Activated naive CD4-positive, alpha-beta T cell (primary cell): ENCODE measurements around the gene RAMACL.

Experiments
- DNase-seq, 4 experiments: peaks; one replicate each; lab custom pipeline; 2025; lab: John Stamatoyannopoulos, UW

RAMACL gene

GRCh38 chr6:166618251-166618650, 31.8 kb upstream of the RAMACL start:
- no peak for DNase-seq

- DNase-seq = no peak
Measured at GRCh38 chr6:166617359-166617758, 30.9 kb upstream of the RAMACL start.

GRCh38 chr6:166616261-166617238, 30.1 kb upstream of the RAMACL start:
- DNase-seq = no peak

- no peak for DNase-seq
Measured at GRCh38 chr6:166615059-166615770, 28.7 kb upstream of the RAMACL start.

GRCh38 chr6:166614589-166614988, 28.1 kb upstream of the RAMACL start:
- no peak for DNase-seq

- DNase-seq = no peak
Measured at GRCh38 chr6:166614171-166614583, 27.7 kb upstream of the RAMACL start.

GRCh38 chr6:166613027-166613426, 26.5 kb upstream of the RAMACL start:
- no peak for DNase-seq

GRCh38 chr6:166612471-166612881, 26.0 kb upstream of the RAMACL start:
- DNase-seq = no peak

- DNase-seq = no peak
Measured at GRCh38 chr6:166611631-166612030, 25.2 kb upstream of the RAMACL start.

GRCh38 chr6:166610069-166610468, 23.6 kb upstream of the RAMACL start:
- no peak for DNase-seq

- no peak for DNase-seq
Measured at GRCh38 chr6:166608774-166609173, 22.3 kb upstream of the RAMACL start.

GRCh38 chr6:166605752-166606151, 19.3 kb upstream of the RAMACL start:
- no peak for DNase-seq

- no peak for DNase-seq
Measured at GRCh38 chr6:166604911-166605310, 18.4 kb upstream of the RAMACL start.

- no peak for DNase-seq
Measured at GRCh38 chr6:166604328-166604727, 17.9 kb upstream of the RAMACL start.

- no peak for DNase-seq
Measured at GRCh38 chr6:166603043-166603690, 16.7 kb upstream of the RAMACL start.

- DNase-seq = no peak
Measured at GRCh38 chr6:166601956-166602355, 15.5 kb upstream of the RAMACL start.

GRCh38 chr6:166600931-166601330, 14.5 kb upstream of the RAMACL start:
- no peak for DNase-seq

- DNase-seq = no peak
Measured at GRCh38 chr6:166599205-166599604, 12.7 kb upstream of the RAMACL start.

- no peak for DNase-seq
Measured at GRCh38 chr6:166598441-166599138, 12.1 kb upstream of the RAMACL start.

- DNase-seq = no peak
Measured at GRCh38 chr6:166597711-166598440, 11.4 kb upstream of the RAMACL start.
